Measurements from ENCODE around the gene EFNB2. TPM values are rescaled to one million over a fixed set of nuclear protein-coding genes. Genes with fewer than 3 reads are reported as not detected.

The EFNB2 gene
- total and polyA plus RNA-seq, 7 donors: 5.8 to 10.8 (median 8.8) TPM

DNA sequence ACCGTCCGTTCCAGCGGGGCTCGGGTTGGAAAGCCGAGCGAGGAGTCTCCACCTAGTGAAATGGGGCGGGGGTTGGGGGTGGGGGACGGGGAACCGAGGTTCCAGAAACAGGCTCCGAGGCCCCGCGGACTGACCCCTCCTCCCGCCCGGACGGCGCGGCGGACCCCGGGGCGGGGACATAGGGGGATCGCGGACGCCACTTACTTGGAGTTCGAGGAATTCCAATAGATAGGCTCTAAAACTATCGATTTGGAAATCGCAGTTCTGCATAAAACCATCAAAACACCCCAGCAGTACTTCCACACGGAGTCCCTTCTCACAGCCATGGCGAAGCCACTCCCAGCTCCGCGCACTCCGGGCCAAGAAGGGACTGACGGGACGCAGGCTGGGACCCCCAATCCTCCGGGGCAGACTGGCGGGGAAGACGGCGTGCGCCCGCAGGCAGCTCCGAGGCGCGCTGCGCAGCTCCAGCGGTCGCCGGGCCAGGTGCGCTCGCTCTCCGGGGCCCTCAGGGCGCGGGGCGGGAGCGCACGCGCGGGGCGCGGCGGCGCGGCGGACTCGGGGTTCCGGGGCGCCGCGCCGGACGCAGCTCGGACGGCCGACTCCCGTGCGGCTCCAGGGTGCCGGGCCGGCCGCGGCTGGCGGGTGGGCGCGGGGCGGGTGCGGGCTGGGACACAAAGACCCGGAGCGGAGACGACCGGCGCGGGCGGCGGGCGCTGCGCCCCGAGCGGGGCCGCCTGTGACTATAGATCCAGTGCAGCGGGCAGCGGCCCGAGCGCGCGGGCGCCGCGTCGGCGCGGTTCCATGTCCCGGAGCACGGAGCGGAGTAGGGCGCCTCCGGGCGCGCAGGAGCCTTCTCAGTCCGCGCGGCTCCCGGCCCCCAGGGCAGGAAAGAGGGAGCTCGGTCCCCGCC lies 567 bp downstream of the EFNB2 start:
- ATAC-seq: peak in 3 of 4 donors; percentile 13 to 28 (median 27)
- H3K36me3 ChIP-seq (ENCODE audit: insufficient read depth in 1 of 2, low read depth in 1 of 2): no peaks in the 10 kb centered on the region
- H3K4me1 ChIP-seq: no peaks in the 10 kb centered on the region
- no peaks in the 10 kb centered on the region for H3K9me3 ChIP-seq
- TF ChIP-seq, protein P1, sequence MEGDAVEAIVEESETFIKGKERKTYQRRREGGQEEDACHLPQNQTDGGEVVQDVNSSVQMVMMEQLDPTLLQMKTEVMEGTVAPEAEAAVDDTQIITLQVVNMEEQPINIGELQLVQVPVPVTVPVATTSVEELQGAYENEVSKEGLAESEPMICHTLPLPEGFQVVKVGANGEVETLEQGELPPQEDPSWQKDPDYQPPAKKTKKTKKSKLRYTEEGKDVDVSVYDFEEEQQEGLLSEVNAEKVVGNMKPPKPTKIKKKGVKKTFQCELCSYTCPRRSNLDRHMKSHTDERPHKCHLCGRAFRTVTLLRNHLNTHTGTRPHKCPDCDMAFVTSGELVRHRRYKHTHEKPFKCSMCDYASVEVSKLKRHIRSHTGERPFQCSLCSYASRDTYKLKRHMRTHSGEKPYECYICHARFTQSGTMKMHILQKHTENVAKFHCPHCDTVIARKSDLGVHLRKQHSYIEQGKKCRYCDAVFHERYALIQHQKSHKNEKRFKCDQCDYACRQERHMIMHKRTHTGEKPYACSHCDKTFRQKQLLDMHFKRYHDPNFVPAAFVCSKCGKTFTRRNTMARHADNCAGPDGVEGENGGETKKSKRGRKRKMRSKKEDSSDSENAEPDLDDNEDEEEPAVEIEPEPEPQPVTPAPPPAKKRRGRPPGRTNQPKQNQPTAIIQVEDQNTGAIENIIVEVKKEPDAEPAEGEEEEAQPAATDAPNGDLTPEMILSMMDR (IDR thresholded peaks at IDR 0.05): no peak
- H3K27me3 ChIP-seq (ENCODE audit: insufficient read depth in 3 of 3, low read length in 2 of 3): no peaks in the 10 kb centered on the region
- peak; percentile 21 to 72 for DNase-seq
- intact Hi-C loops (cut with DNase I): loop anchor here (5.0 to 10.0 kb wide), 5 partner anchors 382 to 1963 kb away; no protein-coding TSS in a partner anchor
- H3K27ac ChIP-seq: peak overlapping the region; percentile 73
- 0 to 1% (median 1%) methylated on average over 73 to 121 of the region's 121 CpGs for WGBS, 3 donors
- H3K4me3 ChIP-seq: peak overlapping the region; percentile 75

DNA sequence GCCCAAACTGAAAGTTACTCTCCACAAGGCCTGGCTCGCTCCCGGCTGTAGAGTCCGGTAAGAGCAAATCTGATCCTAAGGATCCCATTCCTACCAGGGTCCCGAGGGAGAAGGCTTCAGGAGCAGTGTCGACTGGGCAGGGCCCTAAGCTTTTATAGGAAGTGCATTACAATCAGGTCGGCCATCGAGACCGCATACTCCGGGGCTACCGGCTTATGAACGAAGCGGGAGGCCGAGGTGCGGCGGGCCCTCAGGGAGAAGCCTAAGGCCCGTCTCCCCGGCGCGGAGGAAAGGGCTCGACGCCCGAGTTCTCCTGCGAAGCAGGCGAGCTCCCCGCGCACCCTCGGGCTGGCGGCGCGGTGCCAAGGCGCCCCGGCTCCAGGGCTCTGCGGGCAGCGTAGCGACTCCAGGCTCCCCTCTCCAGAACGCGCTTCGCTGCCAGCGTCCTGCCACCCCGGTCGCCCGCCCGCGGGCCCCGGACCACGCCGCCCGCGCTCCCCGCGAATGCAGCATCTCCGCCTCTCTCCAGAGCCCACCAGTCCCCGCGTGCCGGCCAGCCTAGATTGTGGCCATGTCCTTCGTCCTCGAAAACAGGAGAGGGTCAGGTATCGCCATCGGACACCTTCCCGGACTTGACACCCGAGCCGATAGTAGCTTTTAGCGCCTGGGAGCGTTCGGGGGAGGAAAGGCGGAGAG lies 1.4 kb downstream of the EFNB2 start:
- Histone ChIP-seq H3K27me3 (ENCODE audit: insufficient read depth in 3 of 3, low read length in 2 of 3) (no peaks in the 10 kb centered on the region), H3K4me1 (no peaks in the 10 kb centered on the region), H3K4me3 (peak overlapping the region; percentile 75), H3K36me3 (ENCODE audit: insufficient read depth in 1 of 2, low read depth in 1 of 2) (no peaks in the 10 kb centered on the region), H3K27ac (peak overlapping the region; percentile 61), H3K9me3 (no peaks in the 10 kb centered on the region)
- TF ChIP-seq, protein P1 (IDR thresholded peaks at IDR 0.05): no peak
- DNase-seq (peak; percentile 30 to 61), ATAC-seq (peak in 2 of 4 donors; percentile 2 to 8)
- WGBS, 3 donors: 2 to 4% (median 3%) methylated on average over 45 to 66 of the region's 66 CpGs
- intact Hi-C loops (cut with DNase I): loop anchor here (5.0 to 10.0 kb wide), 5 partner anchors 383 to 1962 kb away; no protein-coding TSS in a partner anchor

DNA sequence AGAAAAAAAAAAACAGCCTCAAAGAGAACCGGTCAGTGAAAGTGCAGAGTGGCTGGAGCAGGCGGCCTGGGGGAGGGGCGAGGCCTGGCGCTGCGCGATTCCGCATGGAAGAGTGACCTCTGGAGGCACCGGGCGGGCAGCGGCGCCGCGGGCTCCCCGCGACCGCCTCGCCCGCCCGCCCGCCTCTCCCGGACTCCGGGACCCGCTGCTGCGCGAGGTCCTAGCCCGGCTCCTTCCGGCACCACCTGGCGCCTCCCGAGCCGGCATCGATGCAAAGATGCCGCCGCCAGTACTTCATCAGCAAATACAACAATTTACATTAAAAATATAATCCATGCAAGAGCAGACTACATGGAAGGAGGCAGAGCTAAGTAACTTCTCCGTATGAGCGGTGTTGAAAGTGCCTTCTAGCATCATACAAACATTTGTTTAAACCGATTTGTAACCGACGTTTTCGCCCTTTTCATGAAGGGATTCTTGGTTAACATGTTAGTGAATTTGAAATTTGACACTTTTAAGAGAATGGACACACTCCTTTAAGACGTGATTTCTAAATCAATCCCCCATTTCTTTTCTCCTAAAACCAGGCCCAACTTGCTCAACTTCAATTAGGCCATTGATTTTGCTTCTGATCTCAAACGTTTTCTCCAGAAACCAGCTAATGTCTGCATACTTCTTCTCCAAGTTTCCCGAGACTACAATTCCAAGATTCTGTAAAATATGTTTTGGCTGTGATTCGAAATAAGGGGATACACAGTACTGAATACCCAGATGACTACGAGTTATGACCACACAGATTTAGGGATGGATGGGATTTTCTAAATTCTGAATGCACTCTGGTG lies 2.1 kb downstream of the EFNB2 start:
- ATAC-seq: peak; percentile 74 to 75 (median 74)
- H3K4me3 ChIP-seq: peak overlapping the region; percentile 75
- peak; percentile 78 to 91 for DNase-seq
- H3K27me3 ChIP-seq (ENCODE audit: insufficient read depth in 3 of 3, low read length in 2 of 3): no peaks in the 10 kb centered on the region
- no peaks in the 10 kb centered on the region for H3K9me3 ChIP-seq
- WGBS, 3 donors: 6 to 10% (median 8%) methylated on average over 34 to 44 of the region's 44 CpGs
- intact Hi-C loops (cut with DNase I): loop anchor here (5.0 to 10.0 kb wide), 5 partner anchors 384 to 1961 kb away; no protein-coding TSS in a partner anchor
- H3K4me1 ChIP-seq: peaks cover 3% of the 10 kb centered on the region
- peak overlapping the region; percentile 61 for H3K27ac ChIP-seq
- TF ChIP-seq, protein P1 (IDR thresholded peaks at IDR 0.05): peak; percentile 62
- H3K36me3 ChIP-seq (ENCODE audit: insufficient read depth in 1 of 2, low read depth in 1 of 2): no peaks in the 10 kb centered on the region

All from psoas muscle (tissue), 8 donors.